ENCODE measurements around the gene NUP98. TPM values are rescaled to one million over a fixed set of nuclear protein-coding genes. Genes with fewer than 3 reads are reported as not detected.

Gene NUP98
- total RNA-seq, 1 donor from 2014 or later, result 94.8 TPM

- peaks cover 2% of the 10 kb centered on the region for H3K27me3 Mint-ChIP-seq (ENCODE audit: insufficient read depth, low read depth)
- H3K4me3 Mint-ChIP-seq, result no peak overlapping the region
- peaks cover 3% of the 10 kb centered on the region for H3K9me3 Mint-ChIP-seq
- no peaks in the 10 kb centered on the region for H3K9me3 ChIP-seq (ENCODE audit: low read depth)
- no peaks in the 10 kb centered on the region for H4K20me1 ChIP-seq (ENCODE audit: low read depth)
- H3K4me3 ChIP-seq, result no peak overlapping the region
- TF ChIP-seq, protein P1, sequence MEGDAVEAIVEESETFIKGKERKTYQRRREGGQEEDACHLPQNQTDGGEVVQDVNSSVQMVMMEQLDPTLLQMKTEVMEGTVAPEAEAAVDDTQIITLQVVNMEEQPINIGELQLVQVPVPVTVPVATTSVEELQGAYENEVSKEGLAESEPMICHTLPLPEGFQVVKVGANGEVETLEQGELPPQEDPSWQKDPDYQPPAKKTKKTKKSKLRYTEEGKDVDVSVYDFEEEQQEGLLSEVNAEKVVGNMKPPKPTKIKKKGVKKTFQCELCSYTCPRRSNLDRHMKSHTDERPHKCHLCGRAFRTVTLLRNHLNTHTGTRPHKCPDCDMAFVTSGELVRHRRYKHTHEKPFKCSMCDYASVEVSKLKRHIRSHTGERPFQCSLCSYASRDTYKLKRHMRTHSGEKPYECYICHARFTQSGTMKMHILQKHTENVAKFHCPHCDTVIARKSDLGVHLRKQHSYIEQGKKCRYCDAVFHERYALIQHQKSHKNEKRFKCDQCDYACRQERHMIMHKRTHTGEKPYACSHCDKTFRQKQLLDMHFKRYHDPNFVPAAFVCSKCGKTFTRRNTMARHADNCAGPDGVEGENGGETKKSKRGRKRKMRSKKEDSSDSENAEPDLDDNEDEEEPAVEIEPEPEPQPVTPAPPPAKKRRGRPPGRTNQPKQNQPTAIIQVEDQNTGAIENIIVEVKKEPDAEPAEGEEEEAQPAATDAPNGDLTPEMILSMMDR (IDR thresholded peaks at IDR 0.05), result no peak
- TF ChIP-seq EZH2phosphoT487 (IDR thresholded peaks at IDR 0.05) (no peak), EZH2 (IDR thresholded peaks at IDR 0.05) (no peak)
- H3K36me3 ChIP-seq, result no peaks in the 10 kb centered on the region
- no peaks in the 10 kb centered on the region for H3K79me2 ChIP-seq (ENCODE audit: low read depth)
- H3K36me3 Mint-ChIP-seq, result no peaks in the 10 kb centered on the region
- H3K4me2 ChIP-seq, result no peak overlapping the region
- H3F3A ChIP-seq (ENCODE audit: low read depth), result no peaks in the 10 kb centered on the region
- no peak for DNase-seq (ENCODE audit: low spot score)
- no peak overlapping the region for H3K27ac ChIP-seq
- H3K27me3 ChIP-seq, result no peaks in the 10 kb centered on the region
- H3K4me1 ChIP-seq, result no peaks in the 10 kb centered on the region
- no peak overlapping the region for H2AFZ ChIP-seq (replicated peaks)
- H3K4me1 Mint-ChIP-seq, result no peaks in the 10 kb centered on the region
- no peak overlapping the region for H3K9ac ChIP-seq
- H3K27ac Mint-ChIP-seq, result no peak overlapping the region
Measured at GRCh38 chr11:3632070-3632660, 165.2 kb downstream of the NUP98 start.

- no peaks in the 10 kb centered on the region for H3F3A ChIP-seq (ENCODE audit: low read depth)
- H3K4me2 ChIP-seq, result no peak overlapping the region
- no peak overlapping the region for H3K4me3 ChIP-seq
- Mint-ChIP-seq H3K27me3 (ENCODE audit: insufficient read depth, low read depth) (peaks cover 2% of the 10 kb centered on the region), H3K36me3 (no peaks in the 10 kb centered on the region), H3K4me1 (no peaks in the 10 kb centered on the region), H3K27ac (no peak overlapping the region), H3K9me3 (peaks cover 2% of the 10 kb centered on the region), H3K4me3 (no peak overlapping the region)
- no peak overlapping the region for H3K9ac ChIP-seq
- H3K36me3 ChIP-seq, result no peaks in the 10 kb centered on the region
- TF ChIP-seq EZH2 (IDR thresholded peaks at IDR 0.05) (no peak), EZH2phosphoT487 (IDR thresholded peaks at IDR 0.05) (no peak)
- TF ChIP-seq, protein P1 (IDR thresholded peaks at IDR 0.05), result no peak
- H3K4me1 ChIP-seq, result no peaks in the 10 kb centered on the region
- DNase-seq (ENCODE audit: low spot score), result no peak
- no peaks in the 10 kb centered on the region for H3K79me2 ChIP-seq (ENCODE audit: low read depth)
- H3K9me3 ChIP-seq (ENCODE audit: low read depth), result no peaks in the 10 kb centered on the region
- H3K27ac ChIP-seq, result no peak overlapping the region
- no peaks in the 10 kb centered on the region for H3K27me3 ChIP-seq
- H4K20me1 ChIP-seq (ENCODE audit: low read depth), result no peaks in the 10 kb centered on the region
- H2AFZ ChIP-seq (replicated peaks), result no peak overlapping the region
Measured at GRCh38 chr11:3631331-3631730, 166.0 kb downstream of the NUP98 start.

DNA sequence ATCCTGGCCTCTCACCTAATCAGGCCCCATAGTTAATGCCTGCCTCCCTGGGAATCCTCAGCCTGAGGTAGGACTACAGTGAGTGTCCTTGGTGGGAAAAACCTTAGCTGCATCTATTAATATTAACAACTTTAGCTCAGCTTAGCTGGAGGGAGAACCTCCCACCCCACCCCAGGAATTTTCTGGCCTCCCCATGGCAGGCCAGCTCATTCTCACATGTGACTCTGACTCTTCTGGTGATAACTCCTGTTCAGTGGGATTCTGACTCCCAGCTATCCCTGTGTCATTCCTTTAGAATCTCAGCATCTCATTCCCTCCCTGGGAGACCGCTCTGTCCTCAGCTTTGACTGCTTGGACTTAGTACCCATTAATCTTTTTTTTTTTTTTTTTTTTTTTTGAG, 170.1 kb downstream of the NUP98 start:
- no peaks in the 10 kb centered on the region for H3K79me2 ChIP-seq (ENCODE audit: low read depth)
- TF ChIP-seq EZH2 (IDR thresholded peaks at IDR 0.05) (no peak), EZH2phosphoT487 (IDR thresholded peaks at IDR 0.05) (no peak)
- TF ChIP-seq, protein P1 (IDR thresholded peaks at IDR 0.05), result no peak
- no peak overlapping the region for H3K4me3 Mint-ChIP-seq
- no peak overlapping the region for H3K4me2 ChIP-seq
- H3K36me3 ChIP-seq, result no peaks in the 10 kb centered on the region
- no peaks in the 10 kb centered on the region for H3K9me3 Mint-ChIP-seq
- H3K27me3 Mint-ChIP-seq (ENCODE audit: insufficient read depth, low read depth), result peaks cover 3% of the 10 kb centered on the region
- no peaks in the 10 kb centered on the region for H3K36me3 Mint-ChIP-seq
- no peaks in the 10 kb centered on the region for H3K4me1 ChIP-seq
- H3K27me3 ChIP-seq, result no peaks in the 10 kb centered on the region
- no peak for DNase-seq (ENCODE audit: low spot score)
- H2AFZ ChIP-seq (replicated peaks), result no peak overlapping the region
- no peak overlapping the region for H3K9ac ChIP-seq
- H3K4me3 ChIP-seq, result no peak overlapping the region
- no peaks in the 10 kb centered on the region for H3F3A ChIP-seq (ENCODE audit: low read depth)
- no peaks in the 10 kb centered on the region for H3K4me1 Mint-ChIP-seq
- no peak overlapping the region for H3K27ac ChIP-seq
- no peaks in the 10 kb centered on the region for H4K20me1 ChIP-seq (ENCODE audit: low read depth)
- no peaks in the 10 kb centered on the region for H3K9me3 ChIP-seq (ENCODE audit: low read depth)
- no peak overlapping the region for H3K27ac Mint-ChIP-seq
